Ascending aorta (tissue), 2 donors: ENCODE data around the gene PYHIN1. TPM values are rescaled to one million over a fixed set of nuclear protein-coding genes. Genes with fewer than 3 reads are reported as not detected.
"Not testable (repeated sequence)": the region's sequence is repeated elsewhere in the genome, so short reads cannot be mapped to it uniquely, and the experiment has no call there.

Source experiments
- DNase-seq, 2 donors: peaks; one replicate each; pipeline ENCODE4 v3.0.0-alpha.2; 2019; ENCODE audit warnings: low spot score in 2 of 2
- H3K27ac ChIP-seq, 2 donors: fragments of 200-600 bp; sonication (generic); one replicate each; pipeline ENCODE4 v1.5.1; 2016 to 2017; ENCODE audit warnings: mild to moderate bottlenecking in 1 of 2
- H3K27me3 ChIP-seq: fragments of 200-600 bp; sonication (generic); one replicate; pipeline ENCODE4 v1.5.1; 2017
- H3K36me3 ChIP-seq, 2 donors: fragments of 200-600 bp; sonication (generic); one replicate each; pipeline ENCODE4 v1.5.1; 2016
- H3K4me1 ChIP-seq, 2 donors: fragments of 200-600 bp; sonication (generic); one replicate each; pipeline ENCODE4 v1.5.1; 2016 to 2017; ENCODE audit warnings: mild to moderate bottlenecking in 1 of 2
- H3K4me3 ChIP-seq, 2 donors: fragments of 200-600 bp; sonication (generic); one replicate each; pipeline ENCODE4 v1.5.1; 2016 to 2017; ENCODE audit warnings: mild to moderate bottlenecking in 1 of 2
- H3K9me3 ChIP-seq, 2 donors: fragments of 200-600 bp; sonication (generic); one replicate each; pipeline ENCODE4 v1.5.1; 2016
- intact Hi-C: fragments of 100-400 bp; cut with DNase I; formaldehyde crosslinking; loops from one replicate; pipeline ENCODE4 v1.15.1; 2023
- total RNA-seq: library from RNA; depleted of rRNA; stranded (reverse); fragments of >200 nt; gene quantifications from one replicate; pipeline ENCODE4 v1.1.0, GENCODE V29; 2016
- TF ChIP-seq, protein P1 (sequence below), 3 experiments: fragments of 200-600 bp in 2 of 3; fragments of 450-650 bp in 1 of 3; sonication (generic) in 2 of 3; IDR thresholded peaks; one replicate each; pipeline ENCODE4 v1.5.1; 2016 to 2019; ENCODE audit warnings: antibody characterized with exemption in 3 of 3, mild to moderate bottlenecking in 1 of 3, moderate library complexity in 1 of 3

Gene PYHIN1
- total RNA-seq, 1 donor from 2014 or later: 2.8 TPM

DNA sequence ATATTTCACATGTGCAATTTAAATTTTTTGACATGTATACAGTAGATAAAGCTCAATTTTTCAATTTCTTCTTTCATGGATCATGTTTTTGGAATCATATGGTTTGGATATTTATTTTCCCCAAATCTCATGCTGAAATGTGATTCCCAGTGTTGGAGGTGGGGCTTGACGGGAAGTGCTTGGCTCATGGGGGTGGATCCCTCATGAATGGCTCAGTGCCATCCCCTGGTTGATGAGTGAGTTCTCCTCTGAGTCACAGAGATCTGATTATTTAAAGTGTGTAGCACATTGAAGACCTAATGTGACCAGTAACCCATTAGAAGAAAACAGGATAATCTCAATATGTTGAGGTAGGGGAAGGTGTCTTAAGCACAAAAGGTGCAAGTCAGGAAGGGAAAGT, 69.3 kb downstream of the PYHIN1 start:
- Histone ChIP-seq H3K36me3 (no peaks in the 10 kb centered on the region), H3K4me1 (no peaks in the 10 kb centered on the region), H3K27me3 (no peaks in the 10 kb centered on the region), H3K9me3 (no peaks in the 10 kb centered on the region), H3K27ac (peak overlapping the region in 1 of 2 donors; percentile 83), H3K4me3 (peak overlapping the region; percentile 7 to 64)
- intact Hi-C loops: loop anchor here (1.0 to 5.0 kb wide), 2 partner anchors 9 to 1033 kb away; partner anchors contain the start of gene IFI16
- DNase-seq: peak; percentile 43 to 89
- TF ChIP-seq, protein P1, sequence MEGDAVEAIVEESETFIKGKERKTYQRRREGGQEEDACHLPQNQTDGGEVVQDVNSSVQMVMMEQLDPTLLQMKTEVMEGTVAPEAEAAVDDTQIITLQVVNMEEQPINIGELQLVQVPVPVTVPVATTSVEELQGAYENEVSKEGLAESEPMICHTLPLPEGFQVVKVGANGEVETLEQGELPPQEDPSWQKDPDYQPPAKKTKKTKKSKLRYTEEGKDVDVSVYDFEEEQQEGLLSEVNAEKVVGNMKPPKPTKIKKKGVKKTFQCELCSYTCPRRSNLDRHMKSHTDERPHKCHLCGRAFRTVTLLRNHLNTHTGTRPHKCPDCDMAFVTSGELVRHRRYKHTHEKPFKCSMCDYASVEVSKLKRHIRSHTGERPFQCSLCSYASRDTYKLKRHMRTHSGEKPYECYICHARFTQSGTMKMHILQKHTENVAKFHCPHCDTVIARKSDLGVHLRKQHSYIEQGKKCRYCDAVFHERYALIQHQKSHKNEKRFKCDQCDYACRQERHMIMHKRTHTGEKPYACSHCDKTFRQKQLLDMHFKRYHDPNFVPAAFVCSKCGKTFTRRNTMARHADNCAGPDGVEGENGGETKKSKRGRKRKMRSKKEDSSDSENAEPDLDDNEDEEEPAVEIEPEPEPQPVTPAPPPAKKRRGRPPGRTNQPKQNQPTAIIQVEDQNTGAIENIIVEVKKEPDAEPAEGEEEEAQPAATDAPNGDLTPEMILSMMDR (IDR thresholded peaks at IDR 0.05): no peak

DNA sequence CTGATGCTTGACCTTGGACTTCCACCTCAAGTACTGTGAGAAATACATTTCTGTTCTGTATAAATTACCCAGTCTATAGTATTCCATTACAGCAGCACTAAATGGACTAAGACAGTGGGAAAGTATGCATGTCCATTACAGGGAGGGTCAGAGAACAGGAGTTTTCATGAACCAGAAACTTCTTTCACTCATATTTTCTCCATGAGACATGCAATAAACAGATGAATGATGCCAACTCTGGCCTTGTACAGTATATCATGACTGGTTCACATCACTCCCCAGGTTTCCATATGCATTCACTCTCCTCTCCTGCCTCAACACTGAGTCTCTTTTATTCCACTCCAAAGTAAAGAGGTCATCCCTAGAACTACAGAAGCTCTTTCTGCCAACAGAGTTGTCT, 73.8 kb downstream of the PYHIN1 start:
- TF ChIP-seq, protein P1 (IDR thresholded peaks at IDR 0.05): no peak
- Histone ChIP-seq H3K36me3 (no peaks in the 10 kb centered on the region), H3K4me3 (no peak overlapping the region), H3K4me1 (no peaks in the 10 kb centered on the region), H3K27me3 (no peaks in the 10 kb centered on the region), H3K9me3 (no peaks in the 10 kb centered on the region), H3K27ac (peak overlapping the region; percentile 20 to 29)
- intact Hi-C loops: no loop called here
- DNase-seq: no peak

DNA sequence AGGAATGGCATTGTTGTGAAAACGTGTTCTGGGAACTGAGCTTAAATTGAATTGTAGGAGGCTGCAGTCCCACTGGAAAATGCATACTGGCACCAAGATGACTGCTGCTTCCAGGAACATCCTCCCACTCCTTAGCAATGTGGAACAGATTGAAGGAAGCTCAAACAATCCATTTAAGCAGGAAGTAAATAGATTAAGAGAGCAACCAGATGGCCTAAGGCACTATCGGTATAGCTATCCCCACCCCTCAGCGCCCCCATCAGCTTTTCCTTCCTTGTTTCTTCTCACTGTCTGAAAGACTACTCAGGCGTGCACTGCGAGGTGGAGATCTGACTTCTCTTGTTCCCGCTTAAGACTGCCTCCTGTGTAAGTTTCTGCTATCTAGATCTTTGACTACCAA, 74.3 kb downstream of the PYHIN1 start:
- intact Hi-C loops: no loop called here
- no peaks in the 10 kb centered on the region for H3K9me3 ChIP-seq
- DNase-seq: no peak

DNA sequence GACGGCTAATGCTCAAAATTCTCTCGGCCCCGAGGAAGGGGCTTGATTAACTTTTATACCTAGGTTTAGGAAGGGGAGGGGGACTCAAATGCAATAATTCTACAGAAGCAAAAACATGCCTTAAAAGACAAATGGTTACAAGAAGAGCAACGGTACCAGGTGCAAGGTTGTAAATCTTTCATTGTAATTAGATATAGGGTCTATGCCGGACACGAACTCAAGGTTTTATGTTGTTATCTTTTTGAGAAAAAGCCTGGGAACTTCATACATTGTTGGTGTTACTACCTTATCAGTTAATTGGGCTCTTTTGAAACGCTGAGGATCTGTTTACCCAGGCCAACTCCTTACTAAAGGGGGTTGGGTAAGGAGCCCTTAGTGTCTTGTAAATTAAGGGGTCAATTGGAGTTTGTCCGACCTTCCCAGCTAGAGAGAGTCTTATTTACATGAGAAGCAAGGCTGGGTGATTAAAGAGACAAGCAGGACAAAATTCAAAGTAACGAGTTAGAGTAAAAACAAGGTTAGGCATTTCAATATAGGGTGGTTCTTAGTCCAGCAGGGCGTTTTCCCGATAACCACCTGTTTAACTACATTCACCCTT, 75.0 kb downstream of the PYHIN1 start:
- H3K4me3 ChIP-seq: peak overlapping the region in 1 of 2 donors; percentile 3
- intact Hi-C loops, H3K27me3 ChIP-seq, H3K36me3 ChIP-seq, DNase-seq, H3K9me3 ChIP-seq, H3K4me1 ChIP-seq: not testable (repeated sequence)
- peak overlapping the region in 1 of 2 donors; percentile 44 for H3K27ac ChIP-seq

More for the DNA sequence above, 74.3 kb downstream of the PYHIN1 start:
- H3K36me3 ChIP-seq: no peaks in the 10 kb centered on the region
- no peaks in the 10 kb centered on the region for H3K27me3 ChIP-seq
- TF ChIP-seq, protein P1 (IDR thresholded peaks at IDR 0.05): no peak
- peak overlapping the region in 1 of 2 donors; percentile 3 for H3K4me3 ChIP-seq
- no peaks in the 10 kb centered on the region for H3K4me1 ChIP-seq
- peak overlapping the region; percentile 20 to 44 for H3K27ac ChIP-seq

DNA sequence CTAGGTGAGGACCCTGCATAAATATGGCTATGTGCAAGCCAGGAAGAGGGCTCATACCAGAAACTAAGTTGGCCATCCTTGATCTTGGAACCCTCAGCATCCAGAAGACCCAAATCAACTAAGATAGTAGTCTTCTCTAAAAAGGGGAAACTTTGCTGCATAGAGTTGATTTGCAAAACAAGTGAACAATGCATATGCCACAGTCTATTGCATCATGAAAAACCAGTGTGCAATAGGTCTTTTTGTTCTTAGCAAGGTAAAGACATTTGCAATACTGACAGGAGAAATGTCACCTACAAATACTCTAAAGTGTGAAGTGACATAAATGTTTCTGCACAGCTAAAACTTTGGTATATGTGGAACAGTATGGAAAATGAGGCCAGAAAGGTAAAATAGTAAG, 76.4 kb downstream of the PYHIN1 start:
- H3K9me3 ChIP-seq: no peaks in the 10 kb centered on the region
- intact Hi-C loops: no loop called here
- H3K4me3 ChIP-seq: no peak overlapping the region
- no peaks in the 10 kb centered on the region for H3K27me3 ChIP-seq
- no peak overlapping the region for H3K27ac ChIP-seq
- TF ChIP-seq, protein P1 (IDR thresholded peaks at IDR 0.05): no peak
- DNase-seq: no peak
- H3K36me3 ChIP-seq: no peaks in the 10 kb centered on the region
- no peaks in the 10 kb centered on the region for H3K4me1 ChIP-seq

DNA sequence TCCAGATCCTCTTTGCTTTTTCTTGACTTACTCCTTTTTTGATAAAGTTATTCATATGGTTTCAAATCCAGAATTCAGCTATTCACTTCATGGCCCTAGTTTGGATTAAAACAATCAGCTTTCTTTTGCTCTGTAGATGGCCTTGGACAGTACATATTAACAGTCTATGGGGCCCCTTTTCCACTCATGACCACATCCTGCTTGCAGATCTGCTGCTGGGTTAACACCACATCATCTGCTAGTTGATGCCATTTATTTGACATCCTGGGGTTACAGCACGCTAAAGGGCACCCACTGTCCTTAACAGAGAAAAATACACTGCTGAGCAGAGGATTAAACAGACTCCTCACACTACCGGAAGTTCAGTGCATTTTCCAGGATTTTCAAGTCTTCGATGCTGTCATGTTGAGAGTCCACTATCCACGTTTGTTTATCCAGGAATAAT, 77.4 kb downstream of the PYHIN1 start:
- no peaks in the 10 kb centered on the region for H3K36me3 ChIP-seq
- no peak for DNase-seq
- no peaks in the 10 kb centered on the region for H3K27me3 ChIP-seq
- H3K9me3 ChIP-seq: no peaks in the 10 kb centered on the region
- TF ChIP-seq, protein P1 (IDR thresholded peaks at IDR 0.05): no peak
- no peak overlapping the region for H3K4me3 ChIP-seq
- peak overlapping the region; percentile 68 to 78 for H3K27ac ChIP-seq
- no peaks in the 10 kb centered on the region for H3K4me1 ChIP-seq
- intact Hi-C loops: loop anchor here (1.0 kb wide), 1 partner anchor 8 kb away; no protein-coding TSS in a partner anchor
